SK-N-SH (cell line): Measurements from ENCODE around the gene ZMIZ1. TPM values are rescaled to one million over a fixed set of nuclear protein-coding genes. Genes with fewer than 3 reads are reported as not detected.
"Not testable (repeated sequence)": the region's sequence is repeated elsewhere in the genome, so short reads cannot be mapped to it uniquely, and the experiment has no call there.

Source experiments
- CTCF ChIA-PET: fragments of 300-600, 350-600 bp; formaldehyde crosslinking; extraction: SDS; loops from one replicate; lab custom pipeline; 2021; lab: Yijun Ruan, JAX
- POLR2A ChIA-PET: fragments of 350-600 bp; sonication (Branson Sonifier 250); formaldehyde crosslinking; extraction: SDS; loops from one replicate; lab custom pipeline; 2020; ENCODE audit warnings: antibody characterized with exemption, inconsistent platforms; lab: Yijun Ruan, JAX
- DNase-seq: peaks from one replicate; pipeline ENCODE4 v3.0.0; 2012
- H2AFZ ChIP-seq: fragments of 200-600 bp; sonication (generic); 2 replicates; pipeline ENCODE4 v1.8.1; 2016; ENCODE audit warnings: antibody characterized with exemption, mild to moderate bottlenecking, low read depth
- H3F3A ChIP-seq: fragments of 200-600 bp; sonication (generic); replicated peaks from 2 replicates; pipeline ENCODE3; 2016; ENCODE audit warnings: antibody characterized with exemption, mild to moderate bottlenecking; ENCODE audit not compliant: insufficient read depth
- H3K27ac ChIP-seq, 2 experiments: fragments of 200-500 bp in 1 of 2; fragments of 200-600 bp in 1 of 2; sonication (Bioruptor generic) in 1 of 2; sonication (generic), shearing (Covaris generic) in 1 of 2; 2 replicates each; pipeline versions ENCODE4 v1.5.1 to v1.6.1; 2014 to 2016; ENCODE audit warnings: low read depth in 2 of 2, inconsistent platforms in 1 of 2, low read length in 1 of 2, mild to moderate bottlenecking in 1 of 2, mixed read lengths in 1 of 2
- H3K27me3 ChIP-seq: fragments of 200-600 bp; sonication (generic), shearing (Covaris generic); 2 replicates; pipeline ENCODE4 v1.6.1; 2016; ENCODE audit warnings: mixed run types; ENCODE audit not compliant: insufficient read depth
- H3K36me3 ChIP-seq, 2 experiments: fragments of 200-500 bp in 1 of 2; fragments of 200-600 bp in 1 of 2; sonication (Bioruptor generic) in 1 of 2; sonication (generic) in 1 of 2; replicated peaks in 1 of 2; 2 replicates each; pipeline versions ENCODE3 to v1.5.1; 2014 to 2016; ENCODE audit warnings: low read length in 1 of 2, mild to moderate bottlenecking in 1 of 2; ENCODE audit not compliant: insufficient read depth in 2 of 2, control insufficient read depth in 1 of 2
- H3K4me1 ChIP-seq, 2 experiments: fragments of 200-500 bp in 1 of 2; fragments of 200-600 bp in 1 of 2; sonication (Bioruptor generic) in 1 of 2; sonication (generic), shearing (Covaris generic) in 1 of 2; 2 replicates each; pipeline versions ENCODE4 v1.5.1 to v1.6.1; 2014 to 2016; ENCODE audit warnings: low read depth in 1 of 2, low read length in 1 of 2, mixed run types in 1 of 2; ENCODE audit not compliant: insufficient read depth in 2 of 2, control insufficient read depth in 1 of 2
- H3K4me2 ChIP-seq: fragments of 200-600 bp; sonication (generic), shearing (Covaris generic); 2 replicates; pipeline ENCODE4 v1.6.1; 2017; ENCODE audit warnings: mixed run types
- H3K4me3 ChIP-seq, 2 experiments: fragments of 200-500 bp in 1 of 2; fragments of 200-600 bp in 1 of 2; sonication (Bioruptor generic) in 1 of 2; sonication (generic), shearing (Covaris generic) in 1 of 2; 2 replicates each; pipeline versions ENCODE4 v1.5.1 to v1.8.1; 2014 to 2016; ENCODE audit warnings: low read depth in 2 of 2, inconsistent platforms in 1 of 2, low read length in 1 of 2, mild to moderate bottlenecking in 1 of 2, mixed read lengths in 1 of 2, moderate library complexity in 1 of 2
- H3K79me2 ChIP-seq: fragments of 200-600 bp; sonication (generic); 2 replicates; pipeline ENCODE4 v1.8.1; 2017; ENCODE audit warnings: mild to moderate bottlenecking; ENCODE audit not compliant: insufficient read depth
- H3K9ac ChIP-seq: fragments of 200-600 bp; sonication (generic); 2 replicates; pipeline ENCODE4 v1.6.1; 2017; ENCODE audit warnings: mixed run types
- H3K9me2 ChIP-seq: fragments of 200-600 bp; sonication (generic); 2 replicates; pipeline ENCODE4 v1.6.1; 2017; ENCODE audit warnings: mixed run types
- H3K9me3 ChIP-seq: fragments of 200-600 bp; sonication (generic); 2 replicates; pipeline ENCODE4 v1.6.1; 2017; ENCODE audit warnings: mixed run types, mild to moderate bottlenecking, moderate library complexity
- H4K20me1 ChIP-seq: fragments of 200-600 bp; sonication (generic); 2 replicates; pipeline ENCODE4 v1.6.1; 2017; ENCODE audit warnings: mild to moderate bottlenecking, mixed run types; ENCODE audit not compliant: insufficient read depth
- CHD2 ChIP-seq: fragments of 150-350 bp; IDR thresholded peaks from 2 replicates; pipeline ENCODE4 v1.6.1; 2018; ENCODE audit warnings: low read length; ENCODE audit not compliant: partially characterized antibody
- FOSL2 ChIP-seq: IDR thresholded peaks from 2 replicates; pipeline ENCODE4 v1.4.0; 2012; ENCODE audit warnings: low read depth, mild to moderate bottlenecking, moderate library complexity, borderline replicate concordance
- MXI1 ChIP-seq: IDR thresholded peaks from 2 replicates; pipeline ENCODE4 v1.6.1; 2012; ENCODE audit warnings: mild to moderate bottlenecking, low read depth, low read length, improper control_type of control experiment
- NRF1 ChIP-seq: IDR thresholded peaks from 2 replicates; pipeline ENCODE4 v1.6.1; 2012; ENCODE audit warnings: low read depth, mild to moderate bottlenecking, low read length
- POLR2AphosphoS5 ChIP-seq: IDR thresholded peaks from 2 replicates; pipeline ENCODE4 v1.6.1; 2012; ENCODE audit warnings: low read depth, low read length
- RAD21 ChIP-seq: IDR thresholded peaks from 2 replicates; pipeline ENCODE4 v1.6.1; 2012; ENCODE audit warnings: mild to moderate bottlenecking, low read length
- RCOR1 ChIP-seq: fragments of 150-350 bp; IDR thresholded peaks from 2 replicates; pipeline ENCODE4 v1.6.1; 2017; ENCODE audit warnings: antibody characterized with exemption, low read length
- RFX5 ChIP-seq: IDR thresholded peaks from 2 replicates; pipeline ENCODE4 v1.6.1; 2012; ENCODE audit warnings: mild to moderate bottlenecking, improper control_type of control experiment, low read length
- SIN3A ChIP-seq: IDR thresholded peaks from 2 replicates; pipeline ENCODE4 v1.6.1; 2012; ENCODE audit warnings: low read depth, mild to moderate bottlenecking, low read length, moderate library complexity, borderline replicate concordance
- TEAD4 ChIP-seq: IDR thresholded peaks from 2 replicates; pipeline ENCODE4 v1.4.0; 2012; ENCODE audit warnings: mild to moderate bottlenecking, borderline replicate concordance; ENCODE audit not compliant: insufficient read depth
- YY1 ChIP-seq: IDR thresholded peaks from 2 replicates; pipeline ENCODE4 v1.4.0; 2012; ENCODE audit warnings: low read depth, mild to moderate bottlenecking
- WGBS: methylation state at CpG from one replicate; pipeline ENCODE4 v1.1.6; 2017; ENCODE audit warnings: low lambda C conversion rate; 5-methylcytosine and 5-hydroxymethylcytosine counted together
- polyA plus RNA-seq, 3 experiments: library from polyadenylated mRNA; depleted of rRNA; stranded (reverse); fragments of >200 nt; gene quantifications; 2 replicates each; pipeline ENCODE4 v1.2.3, GENCODE V29; 2012
- TF ChIP-seq, protein P1 (sequence below): IDR thresholded peaks from 2 replicates; pipeline ENCODE4 v1.4.0; 2012; ENCODE audit warnings: low read depth, borderline replicate concordance
- TF ChIP-seq, protein P2 (sequence below): IDR thresholded peaks from 2 replicates; pipeline ENCODE4; 2012
- TF ChIP-seq, protein P3 (sequence below): IDR thresholded peaks from 2 replicates; pipeline ENCODE4 v1.4.0; 2012; ENCODE audit warnings: low read depth
- TF ChIP-seq, protein P4 (sequence below): fragments of 150-350 bp; IDR thresholded peaks from 2 replicates; pipeline ENCODE4 v1.6.1; 2016; ENCODE audit warnings: mild to moderate bottlenecking, low read depth, low read length

ZMIZ1 gene
- polyA plus RNA-seq, 1 of the 3 experiments (the other 2 are of a cell fraction) = 23.5 TPM

DNA sequence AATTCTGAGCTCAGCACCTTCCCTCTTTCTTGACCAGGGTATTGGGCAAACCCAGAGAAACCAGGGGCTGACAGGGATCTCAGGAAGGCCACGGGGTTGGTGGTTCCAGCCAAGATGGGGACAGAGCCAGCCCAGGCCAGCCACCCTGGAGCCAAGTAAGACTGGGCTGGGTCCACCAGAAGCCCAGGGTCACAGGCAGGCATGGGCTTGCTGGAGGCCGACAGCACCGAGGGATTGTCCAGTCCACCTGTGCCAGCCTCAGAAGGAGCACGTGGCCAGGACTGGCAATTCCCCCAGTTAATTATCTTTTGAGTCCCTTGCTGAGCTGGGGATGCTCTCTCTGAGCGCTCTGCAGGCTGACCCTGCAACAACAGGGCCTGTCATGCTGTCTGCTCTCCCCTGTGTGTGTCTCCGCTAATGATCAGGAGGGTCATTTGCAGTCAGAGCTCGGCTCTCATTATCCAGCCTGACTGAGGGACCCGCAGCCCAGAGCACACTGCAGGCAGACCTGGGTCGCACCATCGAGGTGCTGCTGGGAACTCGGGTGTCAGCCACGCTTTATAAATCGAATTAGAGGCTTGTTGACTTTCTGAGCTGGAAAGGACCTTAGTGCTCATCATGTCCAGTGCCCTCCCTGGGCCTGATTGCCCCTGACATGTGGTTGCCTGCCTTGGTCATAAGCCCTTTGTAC, 209.0 kb downstream of the ZMIZ1 start:
- peaks cover 5 to 76% of the 10 kb centered on the region in 2 experiments; a peak in 3 of 4 replicates for H3K4me1 ChIP-seq
- ChIA-PET POLR2A (interaction anchor here (0.9 to 1.1 kb wide), 4 partner anchors 19 to 73 kb away, joined by 3 read pairs; no protein-coding TSS in a partner anchor), CTCF (interaction anchor here (0.7 to 1.3 kb wide), 5 partner anchors 12 to 69 kb away, joined by 3 to 6 read pairs (median 3); no protein-coding TSS in a partner anchor)
- peaks cover 41% of the 10 kb centered on the region for H3K79me2 ChIP-seq
- peaks cover 13 to 22% of the 10 kb centered on the region in 2 experiments for H3K36me3 ChIP-seq
- peaks cover 52% of the 10 kb centered on the region for H4K20me1 ChIP-seq
- no peak overlapping the region for H2AFZ ChIP-seq
- H3K9me2 ChIP-seq = no peaks in the 10 kb centered on the region
- H3F3A ChIP-seq = peaks cover 9% of the 10 kb centered on the region
- no peak for TF ChIP-seq RAD21
- no peak for TF ChIP-seq SIN3A
- peak; percentile 24; the same call in 1 of the 2 replicates for TF ChIP-seq MXI1
- no peak for TF ChIP-seq YY1
- TF ChIP-seq, protein P1, sequence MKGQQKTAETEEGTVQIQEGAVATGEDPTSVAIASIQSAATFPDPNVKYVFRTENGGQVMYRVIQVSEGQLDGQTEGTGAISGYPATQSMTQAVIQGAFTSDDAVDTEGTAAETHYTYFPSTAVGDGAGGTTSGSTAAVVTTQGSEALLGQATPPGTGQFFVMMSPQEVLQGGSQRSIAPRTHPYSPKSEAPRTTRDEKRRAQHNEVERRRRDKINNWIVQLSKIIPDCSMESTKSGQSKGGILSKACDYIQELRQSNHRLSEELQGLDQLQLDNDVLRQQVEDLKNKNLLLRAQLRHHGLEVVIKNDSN = no peak
- TF ChIP-seq, protein P2, sequence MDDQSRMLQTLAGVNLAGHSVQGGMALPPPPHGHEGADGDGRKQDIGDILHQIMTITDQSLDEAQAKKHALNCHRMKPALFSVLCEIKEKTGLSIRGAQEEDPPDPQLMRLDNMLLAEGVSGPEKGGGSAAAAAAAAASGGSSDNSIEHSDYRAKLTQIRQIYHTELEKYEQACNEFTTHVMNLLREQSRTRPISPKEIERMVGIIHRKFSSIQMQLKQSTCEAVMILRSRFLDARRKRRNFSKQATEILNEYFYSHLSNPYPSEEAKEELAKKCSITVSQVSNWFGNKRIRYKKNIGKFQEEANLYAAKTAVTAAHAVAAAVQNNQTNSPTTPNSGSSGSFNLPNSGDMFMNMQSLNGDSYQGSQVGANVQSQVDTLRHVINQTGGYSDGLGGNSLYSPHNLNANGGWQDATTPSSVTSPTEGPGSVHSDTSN = no peak
- no peak overlapping the region for H3K9ac ChIP-seq
- no peak overlapping the region for H3K4me3 ChIP-seq
- peak overlapping the region in 1 of 2 experiments; percentile 99; a peak in 2 of 4 replicates for H3K27ac ChIP-seq
- H3K4me2 ChIP-seq = no peak overlapping the region
- WGBS = 86% methylated on average over 9 of the region's 13 CpGs
- no peak for DNase-seq
- no peaks in the 10 kb centered on the region for H3K9me3 ChIP-seq
- H3K27me3 ChIP-seq = no peaks in the 10 kb centered on the region

DNA sequence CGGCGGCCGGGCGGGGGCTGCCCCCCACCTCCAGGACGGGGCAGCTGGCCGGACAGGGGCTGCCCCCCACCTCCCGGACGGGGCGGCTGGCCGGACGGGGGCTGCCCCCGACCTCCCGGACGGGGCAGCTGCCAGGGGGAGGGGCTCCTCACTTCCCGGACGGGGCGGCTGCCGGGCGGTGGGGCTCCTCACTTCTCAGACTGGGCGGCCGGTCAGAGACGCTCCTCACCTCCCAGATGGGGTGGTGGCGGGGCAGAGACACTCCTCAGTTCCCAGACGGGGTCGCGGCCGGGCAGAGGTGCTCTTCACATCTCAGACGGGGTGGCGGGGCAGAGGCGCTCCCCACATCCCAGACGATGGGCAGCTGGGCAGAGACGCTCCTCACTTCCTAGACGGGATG, 210.3 kb downstream of the ZMIZ1 start:
- H3K4me2 ChIP-seq, H3K27me3 ChIP-seq, H3K9me2 ChIP-seq, CTCF ChIA-PET, H3F3A ChIP-seq, H3K9ac ChIP-seq, H3K4me3 ChIP-seq, H3K9me3 ChIP-seq, DNase-seq, H2AFZ ChIP-seq, H3K27ac ChIP-seq, POLR2A ChIA-PET: not testable (repeated sequence)
- peaks cover 23 to 33% of the 10 kb centered on the region in 2 experiments for H3K36me3 ChIP-seq
- peaks cover 29% of the 10 kb centered on the region for H3K79me2 ChIP-seq
- peaks cover 51% of the 10 kb centered on the region for H4K20me1 ChIP-seq
- peaks cover 9 to 72% of the 10 kb centered on the region in 2 experiments; a peak in 3 of 4 replicates for H3K4me1 ChIP-seq
- 93% methylated on average over 6 of the region's 33 CpGs for WGBS

DNA sequence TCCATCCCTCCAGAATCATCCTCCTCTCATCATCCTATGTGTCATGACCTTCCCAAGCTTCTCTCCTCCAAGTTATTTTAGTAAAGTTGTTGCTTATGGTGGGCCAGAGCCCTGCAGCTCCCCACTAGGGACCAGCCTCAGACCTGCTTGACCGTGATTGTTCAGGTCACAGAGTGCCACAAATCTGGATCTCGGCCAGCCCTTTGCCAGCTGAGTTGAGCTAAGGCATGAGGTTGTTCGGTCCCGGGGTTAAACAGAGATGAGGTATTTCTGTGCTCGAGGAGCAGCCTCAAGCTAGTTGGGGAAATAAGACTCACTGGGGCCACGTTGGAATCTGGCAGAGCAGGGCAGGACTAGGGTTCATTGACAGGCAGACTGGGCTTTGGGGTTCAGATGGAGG, 212.2 kb downstream of the ZMIZ1 start:
- Histone ChIP-seq H3K4me2 (no peak overlapping the region), H3K79me2 (peaks cover 26% of the 10 kb centered on the region; the same call in 1 of the 2 replicates), H3F3A (peaks cover 9% of the 10 kb centered on the region), H3K27me3 (no peaks in the 10 kb centered on the region), H3K4me1 (peaks cover 9 to 65% of the 10 kb centered on the region in 2 experiments; a peak in 2 of 4 replicates), H3K9ac (no peak overlapping the region), H2AFZ (no peak overlapping the region), H3K4me3 (no peak overlapping the region), H3K27ac (peak overlapping the region in 1 of 2 experiments; percentile 56; a peak in 1 of 4 replicates), H3K36me3 (peaks cover 30 to 44% of the 10 kb centered on the region in 2 experiments), H4K20me1 (peaks cover 50% of the 10 kb centered on the region), H3K9me2 (no peaks in the 10 kb centered on the region), H3K9me3 (no peaks in the 10 kb centered on the region)
- ChIA-PET CTCF (no interaction called here), POLR2A (interaction anchor here (1.3 to 1.9 kb wide), 3 partner anchors 19 to 61 kb away, joined by 3 to 5 read pairs (median 4); no protein-coding TSS in a partner anchor)
- 96% methylated on average over 6 of the region's 6 CpGs for WGBS
- DNase-seq = no peak
- TF ChIP-seq FOSL2 (no peak), NRF1 (no peak), POLR2AphosphoS5 (no peak), CHD2 (no peak), SIN3A (no peak), RFX5 (no peak), TEAD4 (no peak), RCOR1 (no peak)
- TF ChIP-seq, protein P1 = no peak
- TF ChIP-seq, protein P3, sequence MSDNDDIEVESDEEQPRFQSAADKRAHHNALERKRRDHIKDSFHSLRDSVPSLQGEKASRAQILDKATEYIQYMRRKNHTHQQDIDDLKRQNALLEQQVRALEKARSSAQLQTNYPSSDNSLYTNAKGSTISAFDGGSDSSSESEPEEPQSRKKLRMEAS = no peak
- TF ChIP-seq, protein P4, sequence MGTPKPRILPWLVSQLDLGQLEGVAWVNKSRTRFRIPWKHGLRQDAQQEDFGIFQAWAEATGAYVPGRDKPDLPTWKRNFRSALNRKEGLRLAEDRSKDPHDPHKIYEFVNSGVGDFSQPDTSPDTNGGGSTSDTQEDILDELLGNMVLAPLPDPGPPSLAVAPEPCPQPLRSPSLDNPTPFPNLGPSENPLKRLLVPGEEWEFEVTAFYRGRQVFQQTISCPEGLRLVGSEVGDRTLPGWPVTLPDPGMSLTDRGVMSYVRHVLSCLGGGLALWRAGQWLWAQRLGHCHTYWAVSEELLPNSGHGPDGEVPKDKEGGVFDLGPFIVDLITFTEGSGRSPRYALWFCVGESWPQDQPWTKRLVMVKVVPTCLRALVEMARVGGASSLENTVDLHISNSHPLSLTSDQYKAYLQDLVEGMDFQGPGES = no peak
